Mesendoderm (in vitro differentiated cells): Measurements from ENCODE around the gene CTCFL.

Experiments
- DNase-seq: peaks from one replicate; pipeline ENCODE4 v3.0.0; 2013
- H2AK5ac ChIP-seq: 2 replicates; pipeline ENCODE4 v1.6.1; 2013; ENCODE audit warnings: low read length, inconsistent platforms
- H2BK120ac ChIP-seq: 2 replicates; pipeline ENCODE4 v1.6.1; 2013; ENCODE audit warnings: low read depth, mild to moderate bottlenecking, low read length, moderate library complexity, mixed read lengths
- H2BK15ac ChIP-seq: replicated peaks from 2 replicates; pipeline ENCODE4 v1.6.1; 2013; ENCODE audit warnings: low read depth, mild to moderate bottlenecking, moderate library complexity
- H2BK5ac ChIP-seq: 2 replicates; pipeline ENCODE4 v1.6.1; 2013; ENCODE audit warnings: low read length, inconsistent platforms
- H3K18ac ChIP-seq: 2 replicates; pipeline ENCODE4 v1.6.1; 2013; ENCODE audit warnings: mild to moderate bottlenecking, low read length, mixed read lengths
- H3K23ac ChIP-seq: one replicate; pipeline ENCODE4 v1.6.1; 2013; ENCODE audit warnings: low read length
- H3K27ac ChIP-seq: 2 replicates; pipeline ENCODE4 v1.5.1; 2013; ENCODE audit warnings: low read depth, mild to moderate bottlenecking, inconsistent platforms, low read length, moderate library complexity
- H3K27me3 ChIP-seq: 2 replicates; pipeline ENCODE4 v1.6.1; 2013; ENCODE audit warnings: low read length, control low read depth, mild to moderate bottlenecking, inconsistent platforms; ENCODE audit not compliant: insufficient read depth, poor library complexity
- H3K36me3 ChIP-seq: 2 replicates; pipeline ENCODE4 v1.6.1; 2013; ENCODE audit warnings: low read length, inconsistent platforms; ENCODE audit not compliant: control insufficient read depth, insufficient read depth
- H3K4ac ChIP-seq: one replicate; pipeline ENCODE4 v1.6.1; 2013; ENCODE audit warnings: low read depth, mild to moderate bottlenecking, low read length, moderate library complexity
- H3K4me1 ChIP-seq: 2 replicates; pipeline ENCODE4 v1.6.1; 2013; ENCODE audit warnings: low read depth, low read length, inconsistent platforms; ENCODE audit not compliant: control insufficient read depth
- H3K4me2 ChIP-seq: 2 replicates; pipeline ENCODE4 v1.6.1; 2013; ENCODE audit warnings: low read length
- H3K4me3 ChIP-seq: 2 replicates; pipeline ENCODE4 v1.5.1; 2013; ENCODE audit warnings: mild to moderate bottlenecking, low read length
- H3K56ac ChIP-seq: one replicate; pipeline ENCODE4 v1.6.1; 2013; ENCODE audit warnings: low read length
- H3K79me1 ChIP-seq: 2 replicates; pipeline ENCODE4 v1.6.1; 2013; ENCODE audit warnings: low read length, inconsistent platforms
- H3K79me2 ChIP-seq: 2 replicates; pipeline ENCODE4 v1.6.1; 2013; ENCODE audit warnings: mild to moderate bottlenecking, low read length; ENCODE audit not compliant: control insufficient read depth, insufficient read depth
- H3K9ac ChIP-seq: 2 replicates; pipeline ENCODE4 v1.6.1; 2013; ENCODE audit warnings: low read length, inconsistent platforms
- H4K5ac ChIP-seq: one replicate; pipeline ENCODE4 v1.6.1; 2013; ENCODE audit warnings: low read length
- H4K8ac ChIP-seq: one replicate; pipeline ENCODE4 v1.6.1; 2013; ENCODE audit warnings: low read depth, mild to moderate bottlenecking, control low read depth, low read length, moderate library complexity
- WGBS: extraction: QIAGEN DNeasy Blood & Tissue Kit; methylation state at CpG from one replicate; pipeline ENCODE4 v1.1.7; 2013; ENCODE audit warnings: low lambda C conversion rate, missing lambda C conversion rate; ENCODE audit not compliant: insufficient coverage; ENCODE audit errors: extremely low coverage; 5-methylcytosine and 5-hydroxymethylcytosine counted together

The CTCFL gene

GRCh38 chr20:57527728-57528127, 2.8 kb upstream of the CTCFL start:
- Histone ChIP-seq H3K36me3 (no peaks in the 10 kb centered on the region), H2BK5ac (no peak overlapping the region), H3K4me1 (no peaks in the 10 kb centered on the region), H3K79me1 (no peaks in the 10 kb centered on the region), H3K27me3 (no peaks in the 10 kb centered on the region), H2BK15ac (no peak overlapping the region), H4K8ac (no peak overlapping the region), H3K23ac (no peak overlapping the region), H2BK120ac (no peak overlapping the region), H4K5ac (no peak overlapping the region), H3K4ac (no peak overlapping the region), H3K79me2 (no peaks in the 10 kb centered on the region), H3K18ac (no peak overlapping the region), H3K56ac (no peak overlapping the region), H3K27ac (no peak overlapping the region), H3K4me2 (no peak overlapping the region), H3K4me3 (no peak overlapping the region), H2AK5ac (no peak overlapping the region), H3K9ac (no peak overlapping the region)
- no CpG with 5 or more reads among the region's 6 CpGs for whole genome bisulfite sequencing
- no peak for DNase-seq

GRCh38 chr20:57526885-57527460, 2.0 kb upstream of the CTCFL start:
- no peak for DNase-seq
- Histone ChIP-seq H2AK5ac (no peak overlapping the region), H3K9ac (no peak overlapping the region)

GRCh38 chr20:57526087-57526884, 1.3 kb upstream of the CTCFL start:
- H3K23ac ChIP-seq: no peak overlapping the region
- no peak overlapping the region for H3K4me3 ChIP-seq
- no peak overlapping the region for H2BK120ac ChIP-seq
- no peaks in the 10 kb centered on the region for H3K36me3 ChIP-seq
- H3K27ac ChIP-seq: no peak overlapping the region
- H3K56ac ChIP-seq: no peak overlapping the region
- no peak overlapping the region for H4K5ac ChIP-seq
- no peaks in the 10 kb centered on the region for H3K27me3 ChIP-seq
- no peak overlapping the region for H3K4me2 ChIP-seq
- H3K4me1 ChIP-seq: no peaks in the 10 kb centered on the region
- no peak overlapping the region for H2AK5ac ChIP-seq
- H3K79me2 ChIP-seq: no peaks in the 10 kb centered on the region
- H3K9ac ChIP-seq: no peak overlapping the region
- peak; percentile 68 for DNase-seq
- H2BK5ac ChIP-seq: no peak overlapping the region
- no peak overlapping the region for H4K8ac ChIP-seq
- H3K79me1 ChIP-seq: no peaks in the 10 kb centered on the region
- WGBS: no CpG with 5 or more reads among the region's 17 CpGs
- H2BK15ac ChIP-seq: no peak overlapping the region
- no peak overlapping the region for H3K18ac ChIP-seq
- H3K4ac ChIP-seq: no peak overlapping the region

More at GRCh38 chr20:57526885-57527460, 2.0 kb upstream of the CTCFL start:
- H3K4me2 ChIP-seq: no peak overlapping the region
- no peak overlapping the region for H3K4ac ChIP-seq
- H3K56ac ChIP-seq: no peak overlapping the region
- no peak overlapping the region for H3K23ac ChIP-seq
- no peaks in the 10 kb centered on the region for H3K27me3 ChIP-seq
- no peak overlapping the region for H4K5ac ChIP-seq
- H3K4me1 ChIP-seq: no peaks in the 10 kb centered on the region
- WGBS: no CpG with 5 or more reads among the region's 19 CpGs
- H3K4me3 ChIP-seq: no peak overlapping the region
- H2BK120ac ChIP-seq: no peak overlapping the region
- H3K36me3 ChIP-seq: no peaks in the 10 kb centered on the region
- H2BK15ac ChIP-seq: no peak overlapping the region
- no peak overlapping the region for H2BK5ac ChIP-seq
- no peak overlapping the region for H4K8ac ChIP-seq
- H3K27ac ChIP-seq: no peak overlapping the region
- no peak overlapping the region for H3K18ac ChIP-seq
- no peaks in the 10 kb centered on the region for H3K79me1 ChIP-seq
- H3K79me2 ChIP-seq: no peaks in the 10 kb centered on the region

- no peak for DNase-seq
- Histone ChIP-seq H3K79me1 (no peaks in the 10 kb centered on the region), H3K79me2 (no peaks in the 10 kb centered on the region), H3K4me1 (no peaks in the 10 kb centered on the region), H3K9ac (no peak overlapping the region), H3K36me3 (no peaks in the 10 kb centered on the region), H3K18ac (peak overlapping the region; percentile 0), H2AK5ac (no peak overlapping the region), H2BK15ac (no peak overlapping the region), H3K4me2 (no peak overlapping the region), H2BK120ac (no peak overlapping the region), H3K27ac (no peak overlapping the region), H2BK5ac (no peak overlapping the region), H3K27me3 (no peaks in the 10 kb centered on the region), H4K5ac (no peak overlapping the region), H3K23ac (no peak overlapping the region), H4K8ac (no peak overlapping the region), H3K4ac (no peak overlapping the region), H3K56ac (no peak overlapping the region), H3K4me3 (no peak overlapping the region)
- no CpG with 5 or more reads among the region's 10 CpGs for WGBS
These were observed 567 bp upstream of the CTCFL start for GRCh38 chr20:57525328-57526086.

- Histone ChIP-seq H4K5ac (no peak overlapping the region), H3K27ac (no peak overlapping the region), H3K9ac (no peak overlapping the region), H3K79me1 (no peaks in the 10 kb centered on the region), H3K4ac (no peak overlapping the region), H3K4me1 (no peaks in the 10 kb centered on the region), H2BK15ac (no peak overlapping the region), H3K56ac (no peak overlapping the region), H2BK5ac (no peak overlapping the region), H4K8ac (no peak overlapping the region), H3K4me3 (no peak overlapping the region), H3K23ac (no peak overlapping the region), H3K36me3 (no peaks in the 10 kb centered on the region), H3K27me3 (no peaks in the 10 kb centered on the region), H3K79me2 (no peaks in the 10 kb centered on the region), H3K18ac (no peak overlapping the region), H3K4me2 (no peak overlapping the region), H2AK5ac (no peak overlapping the region), H2BK120ac (no peak overlapping the region)
- DNase-seq: no peak
- no CpG with 5 or more reads among the region's 11 CpGs for WGBS
These were observed 1.2 kb downstream of the CTCFL start for GRCh38 chr20:57523782-57524181.
